ENCODE measurements around the gene TSC22D4.
"Not testable (repeated sequence)": the region's sequence is repeated elsewhere in the genome, so short reads cannot be mapped to it uniquely, and the experiment has no call there.

Gene TSC22D4

DNA sequence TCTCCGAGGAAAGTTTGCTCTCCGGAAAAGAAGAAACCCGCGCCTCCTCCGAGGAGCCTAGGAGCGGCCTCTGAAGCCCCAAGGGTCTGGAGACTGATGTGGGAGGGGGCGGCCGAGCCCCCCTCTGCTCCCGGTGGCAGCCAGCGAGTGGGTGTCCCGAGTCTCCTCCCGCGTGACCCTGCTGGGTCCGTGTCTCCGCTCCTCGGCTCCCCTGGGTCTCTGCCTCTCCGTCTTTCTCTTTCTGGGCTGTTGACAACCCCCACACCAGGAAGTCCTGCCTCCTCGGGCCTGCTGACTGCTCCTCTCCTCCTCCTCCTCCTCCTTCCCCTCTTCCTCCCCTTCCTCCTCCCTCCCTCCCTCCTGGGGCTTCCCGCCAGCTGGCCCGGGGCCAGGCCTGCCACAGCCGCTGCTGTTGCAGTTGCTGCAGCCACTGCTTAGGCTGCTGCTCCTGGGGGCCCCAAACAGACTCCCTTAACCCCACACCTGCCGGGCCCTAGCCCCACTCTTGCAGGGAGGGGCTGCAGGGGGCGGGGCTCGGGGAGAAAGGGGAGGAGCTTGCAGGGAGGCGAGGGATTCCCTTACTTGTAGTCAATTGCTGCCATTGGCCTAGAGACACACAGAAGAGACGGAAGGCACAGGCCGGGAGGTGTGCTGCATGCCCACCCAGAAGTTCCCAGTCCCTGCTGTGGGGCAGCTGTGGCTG lies at the start of gene TSC22D4:
TSS of gene TSC22D4 (minus strand) at position 257 of the 703 bp plus-strand sequence. CDS start 1,176 bp downstream, outside the sequence.
- DNase-seq (ENCODE audit: low spot score) (peak; percentile 92), FAIRE-seq (peak; percentile 49)

GRCh38 chr7:100528108-100528866 lies 49.3 kb upstream of the TSC22D4 start:
- not testable (repeated sequence) for DNase-seq (ENCODE audit: low spot score); FAIRE-seq

DNA sequence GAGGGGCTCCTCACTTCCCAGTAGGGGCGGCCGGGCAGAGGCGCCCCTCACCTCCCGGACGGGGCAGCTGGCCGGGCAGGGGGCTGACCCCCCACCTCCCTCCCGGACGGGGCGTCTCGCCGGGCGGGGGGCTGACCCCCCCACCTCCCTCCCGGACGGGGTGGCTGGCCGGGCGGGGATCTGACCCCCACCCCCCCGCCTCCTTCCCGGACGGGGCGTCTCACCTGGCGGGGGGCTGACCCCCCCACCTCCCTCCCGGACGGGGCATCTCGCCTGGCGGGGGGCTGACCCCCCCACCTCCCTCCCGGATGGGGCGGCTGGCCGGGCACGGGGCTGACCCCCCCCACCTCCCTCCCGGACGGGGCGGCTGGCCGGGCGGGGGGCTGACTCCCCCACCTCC lies 44.2 kb upstream of the TSC22D4 start:
- DNase-seq (ENCODE audit: low spot score); FAIRE-seq: not testable (repeated sequence)

- DNase-seq (ENCODE audit: low spot score); FAIRE-seq: not testable (repeated sequence)
These were observed 43.0 kb upstream of the TSC22D4 start for GRCh38 chr7:100521909-100522593.

DNA sequence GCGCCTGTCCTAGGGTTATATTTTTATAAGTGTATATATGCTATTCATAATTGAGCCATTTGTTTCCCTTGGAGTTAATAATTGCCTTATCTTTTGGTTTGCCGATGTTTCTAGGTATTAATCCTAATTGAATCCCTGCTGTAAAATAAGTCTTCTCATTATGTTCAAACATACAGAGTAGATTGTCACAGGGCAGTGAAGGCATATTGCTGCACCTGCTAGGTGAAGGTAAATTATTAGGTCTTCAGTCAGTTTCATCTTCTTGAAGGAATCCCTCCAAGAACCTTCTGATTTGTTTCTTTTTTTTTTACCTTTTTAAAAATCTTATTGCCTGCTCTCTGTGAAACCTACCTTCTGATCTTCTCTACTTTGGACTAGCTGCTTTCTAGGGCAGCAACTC lies 42.1 kb upstream of the TSC22D4 start:
- DNase-seq (ENCODE audit: low spot score) (no peak), FAIRE-seq (no peak)

DNA sequence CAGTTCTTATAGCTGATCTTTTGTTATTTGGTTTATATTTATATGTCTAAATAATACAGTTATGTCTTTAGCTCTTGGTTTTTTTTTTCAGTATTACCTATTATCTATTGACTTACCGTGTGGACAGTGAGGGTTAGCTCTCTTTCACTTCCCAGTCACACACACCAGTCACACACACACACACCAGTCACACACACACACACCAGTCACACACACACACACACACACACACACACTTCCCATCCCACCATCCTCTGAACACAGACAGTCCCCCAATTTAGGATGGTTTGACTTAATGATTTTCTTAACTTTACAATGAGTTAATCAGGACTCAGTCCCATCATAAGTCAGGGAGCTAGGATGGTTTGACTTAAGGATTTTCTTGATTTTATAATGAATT lies 41.1 kb upstream of the TSC22D4 start:
- FAIRE-seq = no peak

GRCh38 chr7:100519580-100519979 lies 40.6 kb upstream of the TSC22D4 start:
- FAIRE-seq (no peak), DNase-seq (ENCODE audit: low spot score) (no peak)

More for the DNA sequence above, 41.1 kb upstream of the TSC22D4 start:
- no peak for DNase-seq (ENCODE audit: low spot score)

DNA sequence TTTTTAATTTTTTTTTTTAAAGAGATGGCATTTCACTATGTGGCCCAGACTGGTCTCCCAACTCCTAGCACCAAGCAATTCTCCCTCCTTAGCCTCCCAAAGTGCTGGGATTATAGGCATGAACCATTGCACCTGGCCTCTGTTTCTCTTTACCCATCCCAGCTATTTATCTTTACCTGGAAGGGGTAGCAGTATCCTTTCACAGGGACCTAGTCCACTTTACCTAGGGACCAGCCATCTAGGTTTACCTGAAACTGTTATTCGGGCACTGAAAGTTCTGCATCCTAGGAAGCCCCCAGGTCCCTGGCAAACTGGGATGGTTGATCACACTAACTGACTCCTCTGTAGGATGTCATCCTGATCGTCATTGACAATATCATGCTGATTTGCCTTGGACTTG lies 38.3 kb upstream of the TSC22D4 start:
- DNase-seq (ENCODE audit: low spot score) (no peak), FAIRE-seq (no peak)

- FAIRE-seq (peak; percentile 77), DNase-seq (ENCODE audit: low spot score) (peak; percentile 55)
These were observed 37.3 kb upstream of the TSC22D4 start for GRCh38 chr7:100516135-100516812.

- FAIRE-seq = no peak
These were observed 36.1 kb upstream of the TSC22D4 start for GRCh38 chr7:100515072-100515532.

GRCh38 chr7:100513212-100513810 lies 34.3 kb upstream of the TSC22D4 start:
- DNase-seq (ENCODE audit: low spot score) (no peak), FAIRE-seq (no peak)

More at GRCh38 chr7:100515072-100515532, 36.1 kb upstream of the TSC22D4 start:
- DNase-seq (ENCODE audit: low spot score) = no peak

DNA sequence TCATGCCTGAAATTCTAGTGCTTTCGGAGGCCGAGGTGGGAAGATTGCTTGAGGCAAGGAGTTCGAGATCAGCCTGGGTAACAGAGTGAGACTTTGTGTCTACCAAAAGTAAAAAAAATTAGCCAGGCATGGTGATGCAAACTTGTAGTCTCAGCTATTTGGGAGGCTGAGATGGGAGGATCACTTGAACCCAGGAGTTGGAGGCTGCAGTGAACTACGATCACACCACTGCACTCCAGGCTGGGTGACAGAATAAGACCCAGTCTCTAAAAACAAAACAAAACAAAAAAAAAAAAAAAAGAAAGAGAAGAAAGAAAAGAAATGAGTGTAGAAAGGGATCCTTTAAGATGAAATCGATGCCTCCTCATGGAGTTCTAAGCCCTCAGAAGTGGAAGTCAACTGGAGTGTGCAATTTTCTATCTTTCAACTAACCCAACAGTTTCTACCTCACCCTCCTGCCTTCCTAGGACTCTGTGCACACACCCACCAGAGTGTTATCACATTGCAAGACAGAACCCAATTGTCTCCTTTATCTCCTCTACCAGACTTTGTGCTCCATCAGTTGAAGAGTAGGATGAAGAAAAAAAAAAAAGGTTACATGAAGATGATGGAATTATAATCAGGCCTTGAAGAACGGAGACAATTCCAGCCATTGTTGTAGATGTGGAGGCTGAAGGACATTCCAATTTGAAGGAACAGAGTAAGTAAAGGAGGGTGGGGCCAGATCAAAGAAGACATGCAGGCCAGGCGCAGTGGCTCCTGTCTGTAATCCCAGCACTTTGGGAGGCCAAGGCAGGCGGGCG lies 31.6 kb upstream of the TSC22D4 start:
- FAIRE-seq (no peak), DNase-seq (ENCODE audit: low spot score) (no peak)

DNA sequence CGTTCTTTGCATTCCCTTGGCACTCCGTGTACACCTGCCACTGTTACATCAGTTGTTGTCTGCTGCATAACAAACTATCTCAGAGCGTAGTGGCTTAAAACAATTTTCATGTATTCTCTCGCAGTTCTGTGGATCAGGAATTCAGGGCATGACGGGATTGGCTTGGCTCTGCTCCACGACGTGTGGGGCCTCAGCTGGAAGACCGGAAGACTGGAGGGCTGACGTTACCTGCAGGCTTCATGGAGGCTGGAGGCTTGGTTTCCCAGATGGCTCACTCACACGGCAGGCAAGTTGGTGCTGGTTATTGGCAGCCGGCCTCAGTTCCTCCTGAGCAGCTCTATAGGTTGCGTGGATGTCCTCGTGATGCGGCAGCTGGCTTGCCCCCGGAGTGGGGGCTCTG lies 30.2 kb upstream of the TSC22D4 start:
- peak; percentile 51 for DNase-seq (ENCODE audit: low spot score)
- no peak for FAIRE-seq

DNA sequence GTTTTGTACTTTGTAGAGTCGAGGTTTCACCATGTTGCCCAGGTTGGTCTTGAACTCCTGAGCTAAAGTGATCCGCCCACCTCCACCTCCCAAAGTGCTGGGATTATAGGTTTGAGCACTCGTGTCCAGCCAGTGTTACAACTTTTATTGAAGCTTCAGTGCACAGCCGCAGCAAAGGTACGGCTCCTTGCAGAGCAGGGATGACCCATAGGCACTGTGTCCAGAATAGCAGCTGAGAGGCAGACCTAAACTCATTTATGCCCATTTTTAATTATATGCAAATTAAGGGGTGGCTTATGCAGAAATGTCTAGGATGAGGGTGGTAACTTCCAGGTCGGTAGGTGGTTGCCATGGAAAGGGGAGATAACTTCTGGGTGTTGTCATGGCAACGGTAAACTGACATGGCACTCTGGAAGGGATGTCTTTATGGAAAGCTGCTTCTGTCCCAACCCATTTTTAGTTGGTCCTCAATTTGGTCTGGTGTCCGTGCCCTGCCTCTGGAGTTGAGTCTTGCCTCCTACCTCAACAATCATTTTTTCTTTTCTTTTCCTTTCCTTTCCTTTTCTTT lies 27.4 kb upstream of the TSC22D4 start:
- FAIRE-seq (no peak), DNase-seq (ENCODE audit: low spot score) (peak; percentile 33)

- FAIRE-seq (no peak), DNase-seq (ENCODE audit: low spot score) (no peak)
These were observed 26.0 kb upstream of the TSC22D4 start for GRCh38 chr7:100504887-100505611.

DNA sequence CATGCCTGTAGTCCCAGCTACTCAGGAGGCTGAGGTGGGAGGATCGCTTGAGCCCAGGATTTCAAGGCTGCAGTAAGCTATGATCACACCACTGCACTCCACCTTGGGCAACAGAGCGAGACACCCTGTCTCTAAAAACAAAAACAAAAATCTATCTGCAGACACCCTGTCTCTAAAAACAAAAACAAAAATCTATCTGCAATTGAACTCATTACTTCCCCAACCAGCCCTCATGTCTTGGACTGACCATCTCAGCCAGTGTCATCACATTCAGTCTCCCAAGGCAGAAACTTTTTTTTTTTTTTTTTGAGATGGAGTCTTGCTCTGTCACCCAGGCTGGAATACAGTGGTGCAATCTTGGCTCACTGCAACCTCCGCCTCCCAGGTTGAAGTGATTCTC lies 25.0 kb upstream of the TSC22D4 start:
- FAIRE-seq; DNase-seq (ENCODE audit: low spot score): not testable (repeated sequence)

DNA sequence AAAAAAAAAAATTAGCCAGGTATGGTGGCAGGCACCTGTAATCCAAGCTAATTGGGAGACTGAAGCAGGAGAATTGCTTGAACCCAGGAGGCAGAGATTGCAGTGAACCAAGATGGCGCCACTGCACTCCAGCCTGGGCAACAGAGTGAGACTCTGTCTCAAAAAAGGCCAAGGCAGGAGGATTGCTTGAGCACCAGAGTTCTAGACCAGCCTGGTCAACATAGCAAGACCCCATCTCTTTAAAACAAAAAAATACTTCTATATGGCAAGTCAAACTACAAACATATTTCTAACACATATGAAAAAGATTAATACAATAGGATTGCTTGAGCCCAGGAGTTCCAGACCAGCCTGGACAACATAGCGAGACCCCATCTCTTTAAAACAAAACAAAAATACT lies 21.7 kb upstream of the TSC22D4 start:
- FAIRE-seq; DNase-seq (ENCODE audit: low spot score): not testable (repeated sequence)

- FAIRE-seq (no peak), DNase-seq (ENCODE audit: low spot score) (no peak)
These were observed 17.5 kb upstream of the TSC22D4 start for GRCh38 chr7:100496509-100496908.
